GM21717 (cell line): ENCODE results near the gene OBSCN.

Experiments used
- ATAC-seq: cut with Tn5 transposase; IDR thresholded peaks from one replicate; pipeline ENCODE4 v1.9.1; 2021; ENCODE audit warnings: mild to moderate bottlenecking, moderate library complexity; ENCODE audit not compliant: unreplicated experiment

OBSCN gene

DNA sequence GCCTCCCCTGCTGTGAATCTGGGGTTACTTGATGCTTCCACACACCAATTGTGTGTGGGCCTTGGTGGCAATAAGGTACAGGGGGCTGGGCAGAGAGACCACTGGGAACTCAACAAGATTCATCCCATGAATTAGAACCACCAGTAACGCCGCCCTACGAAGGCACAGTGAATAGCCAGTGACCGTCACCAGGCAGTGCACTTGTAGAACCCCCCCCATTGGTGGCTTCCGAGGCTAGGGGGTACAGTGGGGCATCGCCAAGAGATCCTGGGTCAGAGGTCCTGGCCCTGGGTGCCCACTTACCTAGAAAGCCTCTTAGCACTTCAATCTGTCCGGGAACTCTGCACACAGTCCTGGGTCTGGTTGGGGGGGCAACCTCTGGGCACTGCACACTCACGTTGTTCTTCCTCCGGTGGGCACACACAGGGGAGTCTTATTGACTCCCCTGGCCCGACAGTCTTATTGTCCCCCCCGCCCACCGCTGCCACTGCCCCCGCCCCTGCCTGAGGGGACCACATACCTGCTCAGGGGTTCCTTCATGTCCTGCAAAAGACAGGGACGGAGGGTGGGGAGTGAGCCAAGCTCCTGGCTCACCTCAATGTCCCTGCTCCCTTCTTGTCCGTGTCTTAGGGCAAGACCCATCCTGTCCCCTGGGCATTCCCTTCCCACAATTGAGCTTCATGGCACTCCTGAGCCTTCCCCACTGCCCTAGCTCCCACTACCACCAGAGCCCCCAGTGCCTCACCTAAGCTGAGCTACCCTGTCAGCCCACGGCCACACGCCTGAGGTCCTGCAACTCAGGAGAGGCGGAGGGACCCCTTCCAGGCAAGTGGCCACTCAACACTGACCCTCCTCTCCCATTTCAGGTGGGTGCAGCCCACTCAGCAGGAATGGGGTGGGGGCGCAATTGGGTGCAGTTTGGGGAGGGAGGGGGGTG, 201.3 kb downstream of the OBSCN start:
- no peak for ATAC-seq

DNA sequence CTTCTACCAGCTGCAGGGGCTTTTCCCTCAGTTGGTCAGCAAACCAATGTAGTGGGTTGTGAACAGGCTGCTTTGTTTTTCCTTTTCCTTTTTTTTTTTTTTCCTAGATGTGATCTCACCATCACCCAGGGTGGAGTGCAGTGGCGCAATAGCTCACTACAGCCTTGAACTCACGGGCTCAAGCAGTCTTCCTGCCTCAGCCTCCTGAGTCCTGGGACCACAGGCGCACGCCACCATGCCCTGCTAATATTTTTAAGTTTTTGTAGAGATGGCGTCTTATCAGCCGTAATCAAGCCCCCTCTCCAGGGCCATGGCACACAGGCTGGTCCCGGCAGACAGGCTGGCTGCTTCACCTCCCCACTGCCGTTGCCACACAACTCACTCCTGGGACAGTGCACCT, 202.2 kb downstream of the OBSCN start:
- ATAC-seq, result no peak

- no peak for ATAC-seq
Observed at GRCh38 chr1:228410671-228411070, 202.8 kb downstream of the OBSCN start.

- no peak for ATAC-seq
Observed at GRCh38 chr1:228411121-228411520, 203.3 kb downstream of the OBSCN start.

DNA sequence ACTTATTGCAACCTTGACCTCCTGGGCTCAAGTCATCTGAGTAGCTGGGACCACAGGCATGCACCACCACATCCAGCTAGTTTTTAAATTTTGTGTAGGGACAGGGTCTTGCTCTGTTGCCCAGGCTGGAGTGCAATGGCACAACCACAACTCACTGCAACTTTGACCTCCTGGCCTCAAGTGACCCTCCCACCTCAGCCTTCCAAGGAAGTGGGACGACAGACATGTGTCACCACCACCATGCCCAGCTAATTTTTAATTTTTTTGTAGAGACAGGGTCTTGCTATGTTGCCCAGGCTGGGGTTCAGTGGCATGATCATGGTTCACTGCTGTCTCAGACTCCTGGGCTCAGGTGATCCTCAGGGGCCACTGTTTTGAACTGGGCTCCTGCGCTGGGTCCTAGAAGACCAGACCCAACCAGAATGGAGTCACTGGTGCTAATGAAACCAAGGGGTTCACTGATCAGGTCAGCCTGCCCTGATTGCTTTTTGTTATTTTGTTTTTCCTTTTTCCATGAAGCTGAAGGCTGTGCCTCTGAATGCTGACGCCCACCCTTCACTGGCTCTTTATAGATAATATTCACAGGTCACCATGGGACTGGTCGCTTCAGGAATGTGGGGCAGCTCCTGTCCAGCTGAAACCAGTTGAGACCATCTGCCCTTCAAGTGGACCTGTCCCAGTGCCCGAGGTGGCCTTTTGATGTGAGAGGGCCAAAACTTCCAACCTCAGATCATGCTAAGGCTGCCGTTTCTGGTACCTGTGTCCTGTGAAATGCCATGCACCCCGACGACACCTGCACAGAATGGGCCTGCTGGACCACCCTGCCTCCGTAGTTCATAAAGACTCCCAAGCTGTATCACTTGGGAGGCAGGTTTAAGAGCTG, 203.9 kb downstream of the OBSCN start:
- no peak for ATAC-seq

GRCh38 chr1:228413241-228414010, 205.6 kb downstream of the OBSCN start:
- ATAC-seq, result no peak

GRCh38 chr1:228414511-228415211, 206.8 kb downstream of the OBSCN start:
- no peak for ATAC-seq

- no peak for ATAC-seq
Observed at GRCh38 chr1:228415221-228415620, 207.4 kb downstream of the OBSCN start.

GRCh38 chr1:228415853-228416216, 208.0 kb downstream of the OBSCN start:
- no peak for ATAC-seq

DNA sequence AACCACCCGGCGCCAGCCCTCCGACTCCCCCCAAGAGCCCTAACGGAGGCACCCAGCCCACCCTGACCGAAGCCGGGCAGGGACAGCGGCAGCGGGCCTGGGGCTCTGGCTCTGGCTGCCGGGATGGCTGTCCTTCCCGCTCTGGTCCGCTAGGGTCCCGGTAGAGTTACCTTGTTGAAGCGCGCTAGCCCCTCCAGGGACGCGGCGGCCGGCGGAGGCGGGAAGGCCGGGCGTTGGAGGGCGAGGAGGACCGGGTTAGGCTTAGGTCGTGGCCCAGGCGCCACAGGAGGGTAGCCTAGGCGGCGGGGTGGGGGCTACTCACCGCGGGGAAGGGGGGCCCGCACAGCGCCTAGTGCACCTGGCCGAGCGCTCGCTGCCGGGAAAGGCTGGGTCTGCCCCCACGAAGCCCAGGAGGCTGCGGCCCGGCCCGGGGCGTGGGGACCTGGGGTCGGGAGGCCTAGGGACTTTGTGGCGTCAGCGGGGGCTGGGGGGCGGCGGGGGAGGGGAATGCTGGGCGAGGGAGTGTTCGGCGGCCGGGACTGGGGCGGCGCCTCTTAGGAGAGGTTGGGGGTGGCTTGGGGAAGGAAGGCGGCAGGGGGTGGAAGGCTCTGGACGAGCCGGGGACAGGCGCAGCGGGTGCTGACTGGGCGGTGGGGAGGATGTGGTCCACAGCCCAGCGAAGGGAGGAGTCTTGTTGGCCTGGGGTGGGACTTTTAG, 208.5 kb downstream of the OBSCN start, which contains the start of gene TRIM17:
Gene TRIM17, minus strand, starts transcription at position 645 of the 717 bp plus-strand sequence. CDS start 1,789 bp downstream, outside the sequence.
- ATAC-seq, result no peak

GRCh38 chr1:228417061-228417460, 209.2 kb downstream of the OBSCN start:
- ATAC-seq, result no peak

- ATAC-seq, result no peak
Observed at GRCh38 chr1:228417483-228418203, 209.8 kb downstream of the OBSCN start.

- no peak for ATAC-seq
Observed at GRCh38 chr1:228420968-228421826, 213.4 kb downstream of the OBSCN start.

- no peak for ATAC-seq
Observed at GRCh38 chr1:228423404-228424053, 215.7 kb downstream of the OBSCN start.

GRCh38 chr1:228424685-228425660, 217.1 kb downstream of the OBSCN start:
- no peak for ATAC-seq

DNA sequence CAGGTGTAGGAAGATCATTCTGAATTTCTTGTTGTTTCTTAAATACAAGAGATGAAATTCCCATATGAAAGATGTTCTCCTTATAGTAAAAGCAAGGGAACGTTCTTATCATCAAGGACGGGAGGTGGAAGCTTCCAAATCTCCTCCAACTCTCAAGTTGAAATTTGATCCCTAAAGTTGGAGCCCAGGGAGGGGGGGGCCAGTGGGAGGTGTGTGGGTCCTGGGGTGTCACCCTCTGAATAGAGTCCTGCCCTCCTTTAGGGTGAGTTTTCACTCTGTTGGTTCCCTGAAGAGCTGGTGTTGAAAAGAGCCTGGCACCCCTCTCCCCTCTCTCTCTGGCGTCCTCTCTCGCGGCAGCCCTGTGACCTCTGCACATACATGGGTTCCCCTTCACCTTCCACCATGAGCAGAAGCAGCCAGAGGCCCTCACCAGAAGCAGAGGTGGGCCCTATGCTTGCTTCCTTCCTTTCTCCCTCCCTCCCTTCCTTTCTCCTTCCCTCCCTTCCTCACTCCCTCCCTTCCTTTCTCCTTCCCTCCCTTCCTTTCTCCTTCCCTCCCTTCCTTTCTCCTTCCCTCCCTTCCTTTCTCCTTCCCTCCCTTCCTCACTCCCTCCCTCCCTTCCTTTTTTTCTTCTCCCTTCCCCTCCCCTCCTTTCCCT, 218.8 kb downstream of the OBSCN start:
- ATAC-seq, result no peak
